ENCODE results near the gene COQ9.
"Not testable (repeated sequence)": the region's sequence is repeated elsewhere in the genome, so short reads cannot be mapped to it uniquely, and the experiment has no call there.

COQ9 gene

GRCh38 chr16:57427307-57427706 is 20.0 kb upstream of the COQ9 start:
- no peak for DNase-seq (ENCODE audit: low read depth)

- no peak for DNase-seq (ENCODE audit: low read depth)
Measured at GRCh38 chr16:57427824-57428223, 19.5 kb upstream of the COQ9 start.

GRCh38 chr16:57430955-57431354 is 16.3 kb upstream of the COQ9 start:
- DNase-seq (ENCODE audit: low read depth) = no peak

- no peak for DNase-seq (ENCODE audit: low read depth)
Measured at GRCh38 chr16:57432505-57432904, 14.8 kb upstream of the COQ9 start.

GRCh38 chr16:57432989-57433388 is 14.3 kb upstream of the COQ9 start:
- no peak for DNase-seq (ENCODE audit: low read depth)

- DNase-seq (ENCODE audit: low read depth) = no peak
Measured at GRCh38 chr16:57434003-57434402, 13.3 kb upstream of the COQ9 start.

GRCh38 chr16:57435838-57436237 is 11.4 kb upstream of the COQ9 start:
- DNase-seq (ENCODE audit: low read depth) = no peak

GRCh38 chr16:57439947-57440346 is 7.3 kb upstream of the COQ9 start:
- DNase-seq (ENCODE audit: low read depth) = not testable (repeated sequence)

- not testable (repeated sequence) for DNase-seq (ENCODE audit: low read depth)
Measured at GRCh38 chr16:57440551-57440950, 6.7 kb upstream of the COQ9 start.

- no peak for DNase-seq (ENCODE audit: low read depth)
Measured at GRCh38 chr16:57444711-57445110, 2.6 kb upstream of the COQ9 start.

GRCh38 chr16:57445510-57445909 is 1.8 kb upstream of the COQ9 start:
- no peak for DNase-seq (ENCODE audit: low read depth)

GRCh38 chr16:57446531-57447185 is 621 bp upstream of the COQ9 start:
- DNase-seq (ENCODE audit: low read depth) = peak; percentile 13

GRCh38 chr16:57452021-57452420 is 4.7 kb downstream of the COQ9 start:
- no peak for DNase-seq (ENCODE audit: low read depth)

- DNase-seq (ENCODE audit: low read depth) = peak; percentile 65
Measured at GRCh38 chr16:57462209-57462977, 15.1 kb downstream of the COQ9 start, which contains the start of gene POLR2C. TSS of gene POLR2C (plus strand) at chr16:57462679. CDS start at chr16:57462725, 46 bp downstream.

- no peak for DNase-seq (ENCODE audit: low read depth)
Measured at GRCh38 chr16:57462978-57463362, 15.7 kb downstream of the COQ9 start.

GRCh38 chr16:57464523-57464922 is 17.2 kb downstream of the COQ9 start:
- DNase-seq (ENCODE audit: low read depth) = no peak

GRCh38 chr16:57468346-57468745 is 21.1 kb downstream of the COQ9 start:
- DNase-seq (ENCODE audit: low read depth) = no peak

- DNase-seq (ENCODE audit: low read depth) = no peak
Measured at GRCh38 chr16:57469046-57469445, 21.8 kb downstream of the COQ9 start.

GRCh38 chr16:57469917-57470470 is 22.7 kb downstream of the COQ9 start:
- no peak for DNase-seq (ENCODE audit: low read depth)

- no peak for DNase-seq (ENCODE audit: low read depth)
Measured at GRCh38 chr16:57470711-57471110, 23.4 kb downstream of the COQ9 start.

- no peak for DNase-seq (ENCODE audit: low read depth)
Measured at GRCh38 chr16:57471209-57471608, 23.9 kb downstream of the COQ9 start.

- no peak for DNase-seq (ENCODE audit: low read depth)
Measured at GRCh38 chr16:57471852-57472664, 24.8 kb downstream of the COQ9 start.

Measured in fibroblast of the conjunctiva (primary cell).